BLaER1 treated with 17β-estradiol and CSF1 and Interleukin-3, amounts not matched to agents 10 nM and 100 nM (cell line): Measurements from ENCODE around the gene AKT2.

Experiments
- H3K27ac ChIP-seq, 11 experiments: shearing (Covaris generic); formaldehyde crosslinking; 2 replicates each; pipeline ENCODE4 v1.8.1; 2022
- H3K27me3 ChIP-seq, 11 experiments: shearing (Covaris generic); formaldehyde crosslinking; 2 replicates each; pipeline ENCODE4 v1.8.1; 2022
- H3K36me3 ChIP-seq, 11 experiments: shearing (Covaris generic); formaldehyde crosslinking; 2 replicates each; pipeline ENCODE4 v1.8.1; 2022
- H3K4me1 ChIP-seq, 10 experiments: shearing (Covaris generic); formaldehyde crosslinking; 2 replicates each; pipeline ENCODE4 v1.8.1; 2022
- H3K4me2 ChIP-seq, 11 experiments: shearing (Covaris generic); formaldehyde crosslinking; 2 replicates each; pipeline ENCODE4 v1.8.1; 2022
- H3K4me3 ChIP-seq, 10 experiments: shearing (Covaris generic); formaldehyde crosslinking; 2 replicates each; pipeline ENCODE4 v1.8.1; 2022
- H3K9ac ChIP-seq, 11 experiments: shearing (Covaris generic); formaldehyde crosslinking; 2 replicates each; pipeline ENCODE4 v1.8.1; 2022
- H3K9me3 ChIP-seq, 11 experiments: shearing (Covaris generic); formaldehyde crosslinking; replicated peaks in 1 of 11; 2 replicates each; pipeline ENCODE4 v1.8.1; 2022
- H4K20me1 ChIP-seq, 11 experiments: shearing (Covaris generic); formaldehyde crosslinking; 2 replicates each; pipeline ENCODE4 v1.8.1; 2022
- Cebpa-rat ChIP-seq, 11 experiments: shearing (Covaris generic); IDR thresholded peaks; 2 replicates each; pipeline ENCODE4 v1.8.1; 2022

AKT2 gene

GRCh38 chr19:40280608-40281221 is 4.4 kb downstream of the AKT2 start:
- peak overlapping the region in 10 of 11 experiments; percentile 65 to 93 (median 78); a peak in 18 of 22 replicates for H3K27ac ChIP-seq
- H3K36me3 ChIP-seq = peaks cover 0 to 25% (median 10%) of the 10 kb centered on the region in 11 experiments; a peak in 11 of 22 replicates
- H4K20me1 ChIP-seq = peaks cover 75 to 90% (median 84%) of the 10 kb centered on the region in 11 experiments; a peak in 21 of 22 replicates
- peaks cover 68 to 89% (median 86%) of the 10 kb centered on the region in 10 experiments for H3K4me1 ChIP-seq
- H3K27me3 ChIP-seq = no peaks in the 10 kb centered on the region
- peak overlapping the region; percentile 58 to 96 (median 81); a peak in 18 of 22 replicates for H3K9ac ChIP-seq
- no peak for TF ChIP-seq Cebpa-rat (IDR thresholded peaks at IDR 0.05)
- peak overlapping the region in 3 of 10 experiments; percentile 13 to 55 (median 52); a peak in 5 of 20 replicates for H3K4me3 ChIP-seq
- no peaks in the 10 kb centered on the region for H3K9me3 ChIP-seq
- peak overlapping the region; percentile 83 to 99 (median 93) for H3K4me2 ChIP-seq

GRCh38 chr19:40279761-40280607 is 5.2 kb downstream of the AKT2 start:
- no peak for TF ChIP-seq Cebpa-rat (IDR thresholded peaks at IDR 0.05)
- Histone ChIP-seq H3K9me3 (no peaks in the 10 kb centered on the region), H3K36me3 (peaks cover 0 to 25% (median 10%) of the 10 kb centered on the region in 11 experiments; a peak in 11 of 22 replicates), H3K4me2 (peak overlapping the region; percentile 83 to 99 (median 93)), H3K4me1 (peaks cover 72 to 93% (median 90%) of the 10 kb centered on the region in 10 experiments), H3K4me3 (peak overlapping the region; percentile 34 to 59 (median 50); a peak in 19 of 20 replicates), H3K27ac (peak overlapping the region; percentile 55 to 93 (median 78); a peak in 21 of 22 replicates), H3K9ac (peak overlapping the region; percentile 58 to 96 (median 81)), H4K20me1 (peaks cover 80 to 96% (median 90%) of the 10 kb centered on the region in 11 experiments; a peak in 21 of 22 replicates), H3K27me3 (no peaks in the 10 kb centered on the region)

- Histone ChIP-seq H3K4me1 (peaks cover 80 to 98% (median 97%) of the 10 kb centered on the region in 10 experiments), H3K4me2 (peak overlapping the region; percentile 83 to 99 (median 93)), H3K9ac (peak overlapping the region; percentile 58 to 96 (median 81)), H3K36me3 (peaks cover 0 to 25% (median 10%) of the 10 kb centered on the region in 11 experiments; a peak in 11 of 22 replicates), H3K27me3 (no peaks in the 10 kb centered on the region), H3K4me3 (peak overlapping the region; percentile 34 to 59 (median 50)), H3K27ac (peak overlapping the region; percentile 55 to 93 (median 78); a peak in 21 of 22 replicates), H3K9me3 (no peaks in the 10 kb centered on the region), H4K20me1 (peaks cover 88 to 99% (median 98%) of the 10 kb centered on the region in 11 experiments)
- TF ChIP-seq Cebpa-rat (IDR thresholded peaks at IDR 0.05) = no peak
Measured at GRCh38 chr19:40279120-40279551, 6.0 kb downstream of the AKT2 start.

DNA sequence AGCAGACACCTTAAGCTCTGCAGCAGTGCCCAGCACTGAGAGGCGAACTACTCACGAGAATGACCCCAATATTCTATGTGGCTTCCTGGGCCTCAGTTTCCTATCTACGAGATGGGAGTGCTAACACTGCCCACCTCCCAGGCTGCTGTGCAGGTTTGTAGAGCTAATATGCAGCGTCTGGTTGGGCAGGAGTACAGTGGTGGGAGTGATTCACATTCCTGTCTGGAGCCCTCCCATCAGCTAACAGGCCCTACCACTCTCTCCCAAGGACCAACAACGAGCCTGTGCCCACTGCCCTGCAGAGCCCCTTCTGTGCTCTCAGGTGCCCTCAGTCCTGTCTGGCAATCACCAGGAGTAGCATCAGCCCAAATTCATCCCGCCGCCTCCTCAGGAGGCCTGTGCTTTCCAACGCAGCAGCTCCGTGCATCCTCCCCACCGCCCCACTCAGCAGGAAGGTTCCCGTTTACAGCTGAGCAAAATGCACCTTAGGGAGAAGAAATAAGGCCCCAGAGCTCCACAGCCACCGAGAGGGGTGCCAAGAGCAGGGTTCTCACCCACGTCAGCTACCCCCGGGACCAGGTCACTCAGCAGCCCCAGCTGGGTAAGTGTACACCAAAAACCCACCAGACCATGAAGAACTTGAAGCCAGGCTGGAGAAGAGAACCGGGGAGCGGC is 6.6 kb downstream of the AKT2 start:
- Histone ChIP-seq H3K4me2 (peak overlapping the region; percentile 83 to 99 (median 93)), H3K4me1 (peaks cover 81 to 98% (median 97%) of the 10 kb centered on the region in 10 experiments), H3K27me3 (no peaks in the 10 kb centered on the region), H3K9me3 (no peaks in the 10 kb centered on the region), H3K4me3 (peak overlapping the region; percentile 34 to 59 (median 50); a peak in 19 of 20 replicates), H3K27ac (peak overlapping the region; percentile 55 to 93 (median 78); a peak in 21 of 22 replicates), H3K9ac (peak overlapping the region; percentile 58 to 96 (median 81)), H4K20me1 (peaks cover 90 to 99% (median 98%) of the 10 kb centered on the region in 11 experiments), H3K36me3 (peaks cover 0 to 25% (median 10%) of the 10 kb centered on the region in 11 experiments; a peak in 11 of 22 replicates)
- TF ChIP-seq Cebpa-rat (IDR thresholded peaks at IDR 0.05) = no peak

DNA sequence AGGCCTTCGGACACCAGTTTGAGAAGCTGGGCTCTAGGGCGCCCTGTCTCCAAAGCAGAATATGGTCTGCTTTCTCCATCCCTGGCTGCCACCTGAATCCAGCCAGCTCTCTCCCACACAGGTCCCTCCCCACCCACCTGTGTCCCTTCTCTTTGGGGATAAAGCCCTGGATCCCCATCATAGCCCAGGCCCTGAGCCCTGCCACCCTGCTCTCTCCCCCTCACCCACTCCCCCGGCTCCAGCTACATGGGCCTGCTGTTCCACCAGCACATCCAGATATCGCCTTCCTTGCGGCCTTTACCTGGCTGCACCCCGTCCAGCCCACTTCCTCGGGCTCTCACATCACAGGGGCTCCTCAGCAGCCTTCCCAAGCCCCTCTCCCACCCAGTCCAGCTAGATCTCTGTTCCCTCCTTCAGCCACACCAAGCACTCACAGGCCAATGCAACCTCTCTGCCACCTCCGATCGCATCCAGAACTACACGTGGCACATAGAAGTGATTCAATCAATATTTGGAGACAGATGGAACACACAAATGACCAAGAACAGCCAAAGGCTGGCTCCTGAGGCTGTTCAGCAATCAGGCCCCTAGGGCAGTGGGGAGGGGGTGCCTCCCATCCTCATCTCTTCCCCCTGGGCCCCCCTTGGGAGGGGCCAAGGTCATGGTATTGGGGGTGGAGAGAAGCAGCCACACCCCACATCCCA is 7.6 kb downstream of the AKT2 start:
- Histone ChIP-seq H3K27ac (peak overlapping the region in 9 of 11 experiments; percentile 27 to 93 (median 78); a peak in 12 of 22 replicates), H3K36me3 (peaks cover 4 to 33% (median 13%) of the 10 kb centered on the region in 11 experiments; a peak in 15 of 22 replicates), H3K4me2 (peak overlapping the region; percentile 83 to 99 (median 93)), H3K27me3 (no peaks in the 10 kb centered on the region), H4K20me1 (peaks cover 90 to 99% (median 98%) of the 10 kb centered on the region in 11 experiments), H3K9me3 (no peaks in the 10 kb centered on the region), H3K4me1 (peaks cover 78 to 98% (median 97%) of the 10 kb centered on the region in 10 experiments), H3K4me3 (no peak overlapping the region; a peak in 1 of 20 replicates), H3K9ac (peak overlapping the region; percentile 5 to 96 (median 71); a peak in 17 of 22 replicates)
- TF ChIP-seq Cebpa-rat (IDR thresholded peaks at IDR 0.05) = no peak

GRCh38 chr19:40274585-40275544 is 10.3 kb downstream of the AKT2 start:
- peak overlapping the region in 8 of 11 experiments; percentile 1 to 54 (median 34); a peak in 12 of 22 replicates for H3K27ac ChIP-seq
- H3K4me1 ChIP-seq = peaks cover 59 to 96% (median 93%) of the 10 kb centered on the region in 10 experiments
- peaks cover 91 to 99% (median 98%) of the 10 kb centered on the region in 11 experiments for H4K20me1 ChIP-seq
- H3K9me3 ChIP-seq = no peaks in the 10 kb centered on the region
- peak overlapping the region; percentile 78 to 95 (median 90) for H3K4me2 ChIP-seq
- no peak for TF ChIP-seq Cebpa-rat (IDR thresholded peaks at IDR 0.05)
- H3K27me3 ChIP-seq = no peaks in the 10 kb centered on the region
- peak overlapping the region in 7 of 10 experiments; percentile 0 to 43 (median 25); a peak in 6 of 20 replicates for H3K4me3 ChIP-seq
- H3K36me3 ChIP-seq = peaks cover 11 to 35% (median 20%) of the 10 kb centered on the region in 11 experiments; a peak in 19 of 22 replicates
- H3K9ac ChIP-seq = peak overlapping the region; percentile 1 to 61 (median 31); a peak in 18 of 22 replicates
